ENCODE results near the gene C16orf89. TPM values are rescaled to one million over a fixed set of nuclear protein-coding genes. Genes with fewer than 3 reads are reported as not detected.
A peak's percentile ranks its signal among the peaks of the same experiment; 100 is the strongest.

The C16orf89 gene
- total RNA-seq, 1 experiment from 2014 or later = 1.8 TPM

GRCh38 chr16:5002699-5003143 lies 63.0 kb downstream of the C16orf89 start:
- Mint-ChIP-seq H3K4me3 (no peak overlapping the region), H3K4me1 (no peaks in the 10 kb centered on the region), H3K27ac (no peak overlapping the region), H3K36me3 (no peaks in the 10 kb centered on the region), H3K9me3 (no peaks in the 10 kb centered on the region), H3K27me3 (ENCODE audit: low read depth) (no peaks in the 10 kb centered on the region)
- ATAC-seq (no peak), DNase-seq (ENCODE audit: low spot score) (no peak)
- TF ChIP-seq, protein P1, sequence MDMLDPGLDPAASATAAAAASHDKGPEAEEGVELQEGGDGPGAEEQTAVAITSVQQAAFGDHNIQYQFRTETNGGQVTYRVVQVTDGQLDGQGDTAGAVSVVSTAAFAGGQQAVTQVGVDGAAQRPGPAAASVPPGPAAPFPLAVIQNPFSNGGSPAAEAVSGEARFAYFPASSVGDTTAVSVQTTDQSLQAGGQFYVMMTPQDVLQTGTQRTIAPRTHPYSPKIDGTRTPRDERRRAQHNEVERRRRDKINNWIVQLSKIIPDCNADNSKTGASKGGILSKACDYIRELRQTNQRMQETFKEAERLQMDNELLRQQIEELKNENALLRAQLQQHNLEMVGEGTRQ (CRISPR knock-in tag; IDR thresholded peaks at IDR 0.05) = no peak
- TF ChIP-seq GABPB1 (CRISPR knock-in tag; IDR thresholded peaks at IDR 0.05) (0 out of 2 replicates have a peak, but pooled peaks have one; percentile 31), TP53 (CRISPR knock-in tag; IDR thresholded peaks at IDR 0.05) (no peak), ZBTB21 (CRISPR knock-in tag; IDR thresholded peaks at IDR 0.05; ENCODE audit: borderline replicate concordance) (no peak), NR1H2 (CRISPR knock-in tag; IDR thresholded peaks at IDR 0.05) (no peak), TCF7 (CRISPR knock-in tag; IDR thresholded peaks at IDR 0.05; ENCODE audit: low read depth) (no peak), RELA (CRISPR knock-in tag; IDR thresholded peaks at IDR 0.05; ENCODE audit: borderline replicate concordance) (no peak), KAT7 (CRISPR knock-in tag; IDR thresholded peaks at IDR 0.05; ENCODE audit: borderline replicate concordance) (no peak)
- ChIA-PET POLR2A (no interaction called here), CTCF (no interaction called here)

GRCh38 chr16:5001986-5002385 lies 63.8 kb downstream of the C16orf89 start:
- Mint-ChIP-seq H3K36me3 (no peaks in the 10 kb centered on the region), H3K27me3 (ENCODE audit: low read depth) (no peaks in the 10 kb centered on the region), H3K9me3 (no peaks in the 10 kb centered on the region), H3K4me3 (no peak overlapping the region), H3K4me1 (no peaks in the 10 kb centered on the region), H3K27ac (no peak overlapping the region)
- ChIA-PET CTCF (interaction anchor here (1.0 kb wide), 1 partner anchor 57 kb away, joined by 3 read pairs; no protein-coding TSS in a partner anchor), POLR2A (no interaction called here)
- ATAC-seq = no peak
- DNase-seq (ENCODE audit: low spot score) = no peak
- no peak for TF ChIP-seq IRF2 (CRISPR knock-in tag; IDR thresholded peaks at IDR 0.05; ENCODE audit: borderline replicate concordance, low read depth)
- TF ChIP-seq ZNF317 (CRISPR knock-in tag; IDR thresholded peaks at IDR 0.05; ENCODE audit: borderline replicate concordance, low read depth) = no peak
- TF ChIP-seq, protein P2, sequence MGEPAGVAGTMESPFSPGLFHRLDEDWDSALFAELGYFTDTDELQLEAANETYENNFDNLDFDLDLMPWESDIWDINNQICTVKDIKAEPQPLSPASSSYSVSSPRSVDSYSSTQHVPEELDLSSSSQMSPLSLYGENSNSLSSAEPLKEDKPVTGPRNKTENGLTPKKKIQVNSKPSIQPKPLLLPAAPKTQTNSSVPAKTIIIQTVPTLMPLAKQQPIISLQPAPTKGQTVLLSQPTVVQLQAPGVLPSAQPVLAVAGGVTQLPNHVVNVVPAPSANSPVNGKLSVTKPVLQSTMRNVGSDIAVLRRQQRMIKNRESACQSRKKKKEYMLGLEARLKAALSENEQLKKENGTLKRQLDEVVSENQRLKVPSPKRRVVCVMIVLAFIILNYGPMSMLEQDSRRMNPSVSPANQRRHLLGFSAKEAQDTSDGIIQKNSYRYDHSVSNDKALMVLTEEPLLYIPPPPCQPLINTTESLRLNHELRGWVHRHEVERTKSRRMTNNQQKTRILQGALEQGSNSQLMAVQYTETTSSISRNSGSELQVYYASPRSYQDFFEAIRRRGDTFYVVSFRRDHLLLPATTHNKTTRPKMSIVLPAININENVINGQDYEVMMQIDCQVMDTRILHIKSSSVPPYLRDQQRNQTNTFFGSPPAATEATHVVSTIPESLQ (CRISPR knock-in tag; IDR thresholded peaks at IDR 0.05) = no peak
- TF ChIP-seq, protein P3, sequence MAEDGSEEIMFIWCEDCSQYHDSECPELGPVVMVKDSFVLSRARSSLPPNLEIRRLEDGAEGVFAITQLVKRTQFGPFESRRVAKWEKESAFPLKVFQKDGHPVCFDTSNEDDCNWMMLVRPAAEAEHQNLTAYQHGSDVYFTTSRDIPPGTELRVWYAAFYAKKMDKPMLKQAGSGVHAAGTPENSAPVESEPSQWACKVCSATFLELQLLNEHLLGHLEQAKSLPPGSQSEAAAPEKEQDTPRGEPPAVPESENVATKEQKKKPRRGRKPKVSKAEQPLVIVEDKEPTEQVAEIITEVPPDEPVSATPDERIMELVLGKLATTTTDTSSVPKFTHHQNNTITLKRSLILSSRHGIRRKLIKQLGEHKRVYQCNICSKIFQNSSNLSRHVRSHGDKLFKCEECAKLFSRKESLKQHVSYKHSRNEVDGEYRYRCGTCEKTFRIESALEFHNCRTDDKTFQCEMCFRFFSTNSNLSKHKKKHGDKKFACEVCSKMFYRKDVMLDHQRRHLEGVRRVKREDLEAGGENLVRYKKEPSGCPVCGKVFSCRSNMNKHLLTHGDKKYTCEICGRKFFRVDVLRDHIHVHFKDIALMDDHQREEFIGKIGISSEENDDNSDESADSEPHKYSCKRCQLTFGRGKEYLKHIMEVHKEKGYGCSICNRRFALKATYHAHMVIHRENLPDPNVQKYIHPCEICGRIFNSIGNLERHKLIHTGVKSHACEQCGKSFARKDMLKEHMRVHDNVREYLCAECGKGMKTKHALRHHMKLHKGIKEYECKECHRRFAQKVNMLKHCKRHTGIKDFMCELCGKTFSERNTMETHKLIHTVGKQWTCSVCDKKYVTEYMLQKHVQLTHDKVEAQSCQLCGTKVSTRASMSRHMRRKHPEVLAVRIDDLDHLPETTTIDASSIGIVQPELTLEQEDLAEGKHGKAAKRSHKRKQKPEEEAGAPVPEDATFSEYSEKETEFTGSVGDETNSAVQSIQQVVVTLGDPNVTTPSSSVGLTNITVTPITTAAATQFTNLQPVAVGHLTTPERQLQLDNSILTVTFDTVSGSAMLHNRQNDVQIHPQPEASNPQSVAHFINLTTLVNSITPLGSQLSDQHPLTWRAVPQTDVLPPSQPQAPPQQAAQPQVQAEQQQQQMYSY (CRISPR knock-in tag; IDR thresholded peaks at IDR 0.05) = no peak
- no peak for TF ChIP-seq NFE2L1 (CRISPR knock-in tag; IDR thresholded peaks at IDR 0.05)
- TF ChIP-seq ZSCAN18 (CRISPR knock-in tag; IDR thresholded peaks at IDR 0.05) = no peak
- no peak for TF ChIP-seq CREB1 (CRISPR knock-in tag; IDR thresholded peaks at IDR 0.05)
- TF ChIP-seq HMGXB4 (CRISPR knock-in tag; IDR thresholded peaks at IDR 0.05) = no peak
- TF ChIP-seq, protein P4, sequence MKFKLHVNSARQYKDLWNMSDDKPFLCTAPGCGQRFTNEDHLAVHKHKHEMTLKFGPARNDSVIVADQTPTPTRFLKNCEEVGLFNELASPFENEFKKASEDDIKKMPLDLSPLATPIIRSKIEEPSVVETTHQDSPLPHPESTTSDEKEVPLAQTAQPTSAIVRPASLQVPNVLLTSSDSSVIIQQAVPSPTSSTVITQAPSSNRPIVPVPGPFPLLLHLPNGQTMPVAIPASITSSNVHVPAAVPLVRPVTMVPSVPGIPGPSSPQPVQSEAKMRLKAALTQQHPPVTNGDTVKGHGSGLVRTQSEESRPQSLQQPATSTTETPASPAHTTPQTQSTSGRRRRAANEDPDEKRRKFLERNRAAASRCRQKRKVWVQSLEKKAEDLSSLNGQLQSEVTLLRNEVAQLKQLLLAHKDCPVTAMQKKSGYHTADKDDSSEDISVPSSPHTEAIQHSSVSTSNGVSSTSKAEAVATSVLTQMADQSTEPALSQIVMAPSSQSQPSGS (CRISPR knock-in tag; IDR thresholded peaks at IDR 0.05; ENCODE audit: borderline replicate concordance, low read depth) = no peak
- no peak for TF ChIP-seq ARID4B (CRISPR knock-in tag; IDR thresholded peaks at IDR 0.05; ENCODE audit: borderline replicate concordance)
- TF ChIP-seq ZNF263 (CRISPR knock-in tag; IDR thresholded peaks at IDR 0.05; ENCODE audit: low read depth) = no peak
- no peak for TF ChIP-seq ZNF423 (CRISPR knock-in tag; IDR thresholded peaks at IDR 0.05)

Measured in WTC11 (cell line).